Osteoblast (primary cell): ENCODE data around the gene RARRES1. TPM values are rescaled to one million over a fixed set of nuclear protein-coding genes. Genes with fewer than 3 reads are reported as not detected.

Source experiments
- DNase-seq: peaks from one replicate; pipeline ENCODE4 v3.0.0; 2011; ENCODE audit warnings: low spot score, mixed read lengths; ENCODE audit not compliant: insufficient read length; ENCODE audit errors: missing footprints
- H2AFZ ChIP-seq: 2 replicates; pipeline ENCODE4 v1.6.0; 2011; ENCODE audit warnings: mild to moderate bottlenecking, low read length
- H3K27ac ChIP-seq: 2 replicates; pipeline ENCODE4 v1.5.1; 2011; ENCODE audit warnings: mild to moderate bottlenecking, low read depth, low read length, moderate library complexity
- H3K27me3 ChIP-seq: 2 replicates; pipeline ENCODE4 v1.6.0; 2012; ENCODE audit warnings: mild to moderate bottlenecking, control low read depth, inconsistent platforms, low read length, moderate library complexity; ENCODE audit not compliant: insufficient read depth
- H3K36me3 ChIP-seq: 2 replicates; pipeline ENCODE4 v1.5.1; 2011; ENCODE audit warnings: mild to moderate bottlenecking, low read length, control low read depth, moderate library complexity; ENCODE audit not compliant: insufficient read depth
- H3K4me1 ChIP-seq: 2 replicates; pipeline ENCODE4 v1.5.1; 2011; ENCODE audit warnings: mild to moderate bottlenecking, low read length, control low read depth, moderate library complexity; ENCODE audit not compliant: insufficient read depth
- H3K4me2 ChIP-seq: 2 replicates; pipeline ENCODE4 v1.6.0; 2011; ENCODE audit warnings: mild to moderate bottlenecking, low read length; ENCODE audit not compliant: insufficient read depth
- H3K4me3 ChIP-seq: fragments of 200-600 bp; sonication (generic); 3 replicates; pipeline ENCODE4 v1.5.1; 2012; ENCODE audit warnings: mild to moderate bottlenecking, low read length, inconsistent platforms; ENCODE audit not compliant: insufficient read depth
- H3K79me2 ChIP-seq: 2 replicates; pipeline ENCODE4 v1.6.0; 2012; ENCODE audit warnings: mild to moderate bottlenecking, low read length, control low read depth, inconsistent platforms; ENCODE audit not compliant: insufficient read depth
- H3K9me3 ChIP-seq: 2 replicates; pipeline ENCODE4 v1.5.1; 2011; ENCODE audit warnings: low read depth, low read length, control low read depth
- H4K20me1 ChIP-seq: 2 replicates; pipeline ENCODE4 v1.6.0; 2012; ENCODE audit warnings: mild to moderate bottlenecking, low read length, control low read depth; ENCODE audit not compliant: insufficient read depth
- total RNA-seq: library from RNA; depleted of rRNA; stranded (reverse); fragments of >200 nt; gene quantifications from 2 replicates; pipeline ENCODE4 v1.2.3, GENCODE V29; 2012
- TF ChIP-seq, protein P1 (sequence below): IDR thresholded peaks from 2 replicates; pipeline ENCODE4 v1.5.1; 2011; ENCODE audit warnings: mild to moderate bottlenecking, low read depth, low read length, moderate library complexity; ENCODE audit errors: extremely low read depth

RARRES1 gene, protein sequence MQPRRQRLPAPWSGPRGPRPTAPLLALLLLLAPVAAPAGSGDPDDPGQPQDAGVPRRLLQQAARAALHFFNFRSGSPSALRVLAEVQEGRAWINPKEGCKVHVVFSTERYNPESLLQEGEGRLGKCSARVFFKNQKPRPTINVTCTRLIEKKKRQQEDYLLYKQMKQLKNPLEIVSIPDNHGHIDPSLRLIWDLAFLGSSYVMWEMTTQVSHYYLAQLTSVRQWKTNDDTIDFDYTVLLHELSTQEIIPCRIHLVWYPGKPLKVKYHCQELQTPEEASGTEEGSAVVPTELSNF
- total RNA-seq: 13.6 and 19.5 TPM in 2 replicates

DNA sequence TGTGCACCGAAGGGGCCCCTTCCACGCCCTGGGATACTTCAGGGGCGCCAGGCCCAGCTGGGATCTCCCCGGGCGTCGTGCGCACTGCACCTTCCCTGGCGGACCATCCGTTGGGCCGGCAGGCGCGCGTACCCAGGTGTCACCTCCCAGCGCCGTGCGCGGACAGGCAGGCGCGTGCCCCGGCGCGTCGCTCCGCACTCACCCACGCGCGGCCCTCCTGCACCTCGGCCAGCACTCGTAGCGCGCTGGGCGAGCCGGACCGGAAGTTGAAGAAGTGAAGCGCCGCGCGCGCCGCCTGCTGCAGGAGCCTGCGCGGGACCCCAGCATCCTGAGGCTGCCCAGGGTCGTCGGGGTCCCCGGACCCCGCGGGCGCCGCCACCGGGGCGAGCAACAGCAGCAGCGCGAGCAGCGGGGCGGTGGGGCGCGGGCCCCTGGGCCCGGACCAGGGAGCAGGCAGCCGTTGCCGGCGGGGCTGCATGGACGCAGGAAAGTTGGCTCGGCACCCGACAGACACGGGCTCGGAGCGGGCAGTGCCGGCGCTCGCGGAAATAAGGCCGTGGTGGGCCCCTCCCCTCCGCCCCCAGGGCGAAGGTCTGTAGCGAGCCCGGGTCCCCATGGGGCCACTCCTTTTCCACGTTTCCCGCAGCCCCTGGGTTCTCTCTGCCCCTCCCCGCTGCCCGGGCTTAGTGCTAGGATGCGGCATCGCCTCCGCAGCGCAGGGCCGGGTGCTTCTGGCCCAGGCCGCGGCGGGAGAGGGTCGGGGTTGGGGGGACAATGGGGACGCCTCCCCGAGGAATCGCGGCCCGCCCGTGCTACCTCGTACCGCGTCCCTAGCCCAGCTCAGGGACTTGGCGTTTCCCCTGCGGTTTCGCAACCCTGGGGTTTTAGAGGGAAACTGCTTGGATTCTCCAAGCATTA lies at the start of gene RARRES1:
Gene RARRES1, minus strand, starts transcription at position 520 of the 918 bp plus-strand sequence. Its CDS starts 42 bp downstream, at position 478.
- TF ChIP-seq, protein P1, sequence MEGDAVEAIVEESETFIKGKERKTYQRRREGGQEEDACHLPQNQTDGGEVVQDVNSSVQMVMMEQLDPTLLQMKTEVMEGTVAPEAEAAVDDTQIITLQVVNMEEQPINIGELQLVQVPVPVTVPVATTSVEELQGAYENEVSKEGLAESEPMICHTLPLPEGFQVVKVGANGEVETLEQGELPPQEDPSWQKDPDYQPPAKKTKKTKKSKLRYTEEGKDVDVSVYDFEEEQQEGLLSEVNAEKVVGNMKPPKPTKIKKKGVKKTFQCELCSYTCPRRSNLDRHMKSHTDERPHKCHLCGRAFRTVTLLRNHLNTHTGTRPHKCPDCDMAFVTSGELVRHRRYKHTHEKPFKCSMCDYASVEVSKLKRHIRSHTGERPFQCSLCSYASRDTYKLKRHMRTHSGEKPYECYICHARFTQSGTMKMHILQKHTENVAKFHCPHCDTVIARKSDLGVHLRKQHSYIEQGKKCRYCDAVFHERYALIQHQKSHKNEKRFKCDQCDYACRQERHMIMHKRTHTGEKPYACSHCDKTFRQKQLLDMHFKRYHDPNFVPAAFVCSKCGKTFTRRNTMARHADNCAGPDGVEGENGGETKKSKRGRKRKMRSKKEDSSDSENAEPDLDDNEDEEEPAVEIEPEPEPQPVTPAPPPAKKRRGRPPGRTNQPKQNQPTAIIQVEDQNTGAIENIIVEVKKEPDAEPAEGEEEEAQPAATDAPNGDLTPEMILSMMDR: no peak
- peaks cover 4% of the 10 kb centered on the region for H3K36me3 ChIP-seq
- H3K79me2 ChIP-seq: no peaks in the 10 kb centered on the region
- peak; percentile 93 for DNase-seq
- H3K4me3 ChIP-seq: peak within 1 kb of the TSS; percentile 78
- peak within 1 kb of the TSS; percentile 78 for H2AFZ ChIP-seq
- H4K20me1 ChIP-seq: no peaks in the 10 kb centered on the region
- H3K9me3 ChIP-seq: peaks cover 5% of the 10 kb centered on the region
- no peaks in the 10 kb centered on the region for H3K27me3 ChIP-seq
- H3K27ac ChIP-seq: peak within 1 kb of the TSS; percentile 44
- H3K4me2 ChIP-seq: peak within 1 kb of the TSS; percentile 94
- H3K4me1 ChIP-seq: peaks cover 30% of the 10 kb centered on the region

DNA sequence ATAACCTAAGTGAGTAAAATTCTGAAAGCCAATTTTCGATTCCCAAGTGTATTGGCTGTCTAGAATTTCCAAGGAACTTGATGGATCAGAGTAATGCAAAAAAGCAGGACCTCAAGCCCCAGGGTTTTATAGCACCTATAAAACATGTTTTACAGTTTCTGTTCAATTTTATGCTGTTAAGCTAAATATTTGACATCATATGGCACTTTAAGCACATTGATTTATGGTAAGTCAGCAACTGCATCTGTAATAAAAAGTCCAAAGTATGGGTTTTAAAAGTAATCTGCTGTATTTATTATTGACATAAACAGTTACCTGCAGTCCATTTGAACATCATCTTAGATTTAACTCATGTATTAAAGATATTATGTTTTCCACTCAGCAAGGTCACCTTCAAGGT lies 49.6 kb upstream of the RARRES1 start:
- no peak overlapping the region for H3K4me2 ChIP-seq
- no peaks in the 10 kb centered on the region for H4K20me1 ChIP-seq
- no peaks in the 10 kb centered on the region for H3K79me2 ChIP-seq
- H3K4me1 ChIP-seq: peaks cover 8% of the 10 kb centered on the region
- no peaks in the 10 kb centered on the region for H3K27me3 ChIP-seq
- no peaks in the 10 kb centered on the region for H3K9me3 ChIP-seq
- TF ChIP-seq, protein P1: no peak
- peaks cover 2% of the 10 kb centered on the region for H3K36me3 ChIP-seq
- DNase-seq: no peak
- H3K27ac ChIP-seq: no peak overlapping the region
- H3K4me3 ChIP-seq: no peak overlapping the region
- H2AFZ ChIP-seq: no peak overlapping the region

DNA sequence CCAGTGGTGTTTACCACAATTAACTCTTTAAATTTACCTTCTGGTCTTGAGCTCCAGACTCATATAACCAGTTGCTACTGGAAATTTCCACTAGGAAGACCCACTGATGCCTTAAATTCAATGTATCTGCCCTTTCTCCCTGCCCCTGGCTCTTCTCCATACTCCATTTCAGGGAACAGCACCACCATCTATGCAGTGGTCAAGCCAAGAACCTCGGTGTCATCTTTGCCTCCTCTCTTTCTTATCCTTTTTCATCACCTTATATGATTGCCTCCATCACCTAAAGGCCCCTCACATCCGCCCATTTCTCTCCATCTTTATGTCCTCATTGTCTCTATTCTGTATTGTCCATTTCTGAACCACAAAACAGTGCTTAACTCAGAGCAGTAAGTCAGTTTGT lies 48.9 kb upstream of the RARRES1 start:
- H4K20me1 ChIP-seq: no peaks in the 10 kb centered on the region
- H3K4me2 ChIP-seq: no peak overlapping the region
- H3K4me1 ChIP-seq: peaks cover 8% of the 10 kb centered on the region
- no peak overlapping the region for H2AFZ ChIP-seq
- no peak for DNase-seq
- H3K36me3 ChIP-seq: peaks cover 2% of the 10 kb centered on the region
- H3K27me3 ChIP-seq: no peaks in the 10 kb centered on the region
- no peak overlapping the region for H3K27ac ChIP-seq
- no peak overlapping the region for H3K4me3 ChIP-seq
- no peaks in the 10 kb centered on the region for H3K9me3 ChIP-seq
- TF ChIP-seq, protein P1: no peak
- no peaks in the 10 kb centered on the region for H3K79me2 ChIP-seq

DNA sequence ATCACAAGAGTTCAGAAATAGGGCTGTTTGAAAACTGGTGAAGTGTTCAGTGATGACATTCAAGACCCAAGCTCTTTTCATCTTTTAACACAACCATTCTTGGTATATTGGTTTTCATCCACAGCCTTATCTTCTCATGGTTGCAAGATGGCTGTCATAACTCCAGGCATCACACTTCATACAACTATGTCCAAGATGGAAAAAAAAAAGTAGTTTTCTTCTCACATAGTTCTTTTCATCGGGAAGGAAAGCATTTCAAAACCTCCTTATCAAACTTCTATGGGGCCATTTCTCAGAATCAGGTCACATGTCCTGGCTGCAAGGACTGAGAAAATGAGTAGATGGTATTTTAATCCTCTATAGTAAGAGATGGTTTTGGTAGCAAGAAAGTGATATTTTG lies 48.5 kb upstream of the RARRES1 start:
- TF ChIP-seq, protein P1: no peak
- no peak overlapping the region for H3K4me3 ChIP-seq
- DNase-seq: no peak
- no peaks in the 10 kb centered on the region for H3K9me3 ChIP-seq
- H4K20me1 ChIP-seq: no peaks in the 10 kb centered on the region
- H3K4me1 ChIP-seq: peaks cover 8% of the 10 kb centered on the region
- no peaks in the 10 kb centered on the region for H3K27me3 ChIP-seq
- H3K36me3 ChIP-seq: no peaks in the 10 kb centered on the region
- H3K79me2 ChIP-seq: no peaks in the 10 kb centered on the region
- H3K27ac ChIP-seq: no peak overlapping the region
- no peak overlapping the region for H2AFZ ChIP-seq
- H3K4me2 ChIP-seq: no peak overlapping the region
